Keratinocyte (primary cell): Measurements from ENCODE around the gene C20orf204. TPM values are rescaled to one million over a fixed set of nuclear protein-coding genes. Genes with fewer than 3 reads are reported as not detected.

Experiments
- DNase-seq: peaks from one replicate; pipeline ENCODE4 v3.0.0-alpha.2; 2011; ENCODE audit warnings: low read depth, missing footprints, low spot score
- FAIRE-seq: peaks from 2 replicates; lab custom pipeline; 2011; peaks lifted over from hg19 to GRCh38; lab: Jason Lieb, UNC
- H2AFZ ChIP-seq: 2 replicates; pipeline ENCODE4 v1.6.0; 2012; ENCODE audit warnings: low read length, control low read depth, inconsistent platforms; ENCODE audit not compliant: control insufficient read depth
- H3K27ac ChIP-seq: 2 replicates; pipeline ENCODE4 v1.5.1; 2011; ENCODE audit warnings: low read length; ENCODE audit not compliant: control insufficient read depth, insufficient read depth
- H3K27me3 ChIP-seq: 3 replicates; pipeline ENCODE4 v1.6.0; 2011; ENCODE audit warnings: low read length; ENCODE audit not compliant: control insufficient read depth, insufficient read depth; ENCODE audit errors: extremely low read depth
- H3K36me3 ChIP-seq, 2 experiments: 2 replicates in 1 of 2; 3 replicates in 1 of 2; pipeline ENCODE4 v1.5.1; 2011; ENCODE audit warnings: low read length in 2 of 2, mild to moderate bottlenecking in 1 of 2; ENCODE audit not compliant: control insufficient read depth in 2 of 2, insufficient read depth in 2 of 2; ENCODE audit errors: extremely low read depth in 1 of 2
- H3K4me1 ChIP-seq: 3 replicates; pipeline ENCODE4 v1.5.1; 2011; ENCODE audit warnings: low read length; ENCODE audit not compliant: control insufficient read depth, insufficient read depth; ENCODE audit errors: extremely low read depth
- H3K4me2 ChIP-seq: 3 replicates; pipeline ENCODE4 v1.6.0; 2011; ENCODE audit warnings: low read depth, low read length; ENCODE audit not compliant: control insufficient read depth, insufficient read depth; ENCODE audit errors: extremely low read depth
- H3K4me3 ChIP-seq, 3 experiments: fragments of 200-600 bp in 1 of 3; sonication (generic) in 1 of 3; 2 replicates in 2 of 3; 3 replicates in 1 of 3; pipeline ENCODE4 v1.5.1; 2011 to 2016; ENCODE audit warnings: low read length in 3 of 3, mild to moderate bottlenecking in 3 of 3, control low read depth in 2 of 3, inconsistent platforms in 1 of 3, low read depth in 1 of 3, mixed read lengths in 1 of 3, mixed run types in 1 of 3, moderate library complexity in 1 of 3; ENCODE audit not compliant: control insufficient read depth in 2 of 3, insufficient read depth in 2 of 3; ENCODE audit errors: extremely low read depth in 1 of 3
- H3K79me2 ChIP-seq: 2 replicates; pipeline ENCODE4 v1.6.0; 2012; ENCODE audit warnings: low read length; ENCODE audit not compliant: control insufficient read depth, insufficient read depth
- H3K9ac ChIP-seq: 3 replicates; pipeline ENCODE4 v1.6.0; 2011; ENCODE audit warnings: low read length; ENCODE audit not compliant: control insufficient read depth, insufficient read depth; ENCODE audit errors: extremely low read depth
- H3K9me1 ChIP-seq: 3 replicates; pipeline ENCODE4 v1.6.0; 2011; ENCODE audit warnings: low read length; ENCODE audit not compliant: control insufficient read depth, insufficient read depth; ENCODE audit errors: extremely low read depth
- H3K9me3 ChIP-seq: 2 replicates; pipeline ENCODE4 v1.5.1; 2012; ENCODE audit warnings: low read depth, low read length; ENCODE audit not compliant: control insufficient read depth
- H4K20me1 ChIP-seq: 3 replicates; pipeline ENCODE4 v1.6.0; 2011; ENCODE audit warnings: low read length; ENCODE audit not compliant: control insufficient read depth, insufficient read depth; ENCODE audit errors: extremely low read depth
- EZH2 ChIP-seq: IDR thresholded peaks from one replicate; pipeline ENCODE4 v1.6.1; 2012; ENCODE audit warnings: inconsistent platforms, mild to moderate bottlenecking, low read length, moderate library complexity
- dilution Hi-C: fragments of 300-500 bp; cut with MboI; formaldehyde crosslinking; loops from one replicate; pipeline ENCODE4 v1.7.0; 2020; ENCODE audit warnings: low sequenced_read_pairs; ENCODE audit not compliant: extremely low pct_ligation_motif_present
- polyA plus RNA-seq, 5 experiments: library from polyadenylated mRNA; depleted of rRNA in 3 of 5; stranded (reverse) in 3 of 5; stranded (forward) in 1 of 5; unstranded in 1 of 5; fragments of >200 nt; gene quantifications; 1 replicate in 1 of 5; 2 replicates in 3 of 5; 3 replicates in 1 of 5; pipeline versions ENCODE4 v1.2.1 to v1.2.3, GENCODE V29; 2011 to 2012; ENCODE audit warnings: missing spikeins in 2 of 5, low read depth in 1 of 5, low replicate concordance in 1 of 5
- TF ChIP-seq, protein P1 (sequence below), 3 experiments: IDR thresholded peaks in 1 of 3; conservative IDR thresholded peaks in 1 of 3; optimal IDR thresholded peaks in 1 of 3; 2 replicates in 2 of 3; 3 replicates in 1 of 3; pipeline versions ENCODE3 to v1.5.1; 2011; ENCODE audit warnings: low read length in 3 of 3, mild to moderate bottlenecking in 3 of 3, moderate library complexity in 2 of 3, control low read depth in 1 of 3, inconsistent platforms in 1 of 3; ENCODE audit not compliant: insufficient read depth in 2 of 3; ENCODE audit errors: extremely low read depth in 1 of 3

Gene C20orf204
- polyA plus RNA-seq, 1 donor (not counting 4 experiments of a cell fraction or from before 2014, with no cell fraction given): 0.08 TPM

DNA sequence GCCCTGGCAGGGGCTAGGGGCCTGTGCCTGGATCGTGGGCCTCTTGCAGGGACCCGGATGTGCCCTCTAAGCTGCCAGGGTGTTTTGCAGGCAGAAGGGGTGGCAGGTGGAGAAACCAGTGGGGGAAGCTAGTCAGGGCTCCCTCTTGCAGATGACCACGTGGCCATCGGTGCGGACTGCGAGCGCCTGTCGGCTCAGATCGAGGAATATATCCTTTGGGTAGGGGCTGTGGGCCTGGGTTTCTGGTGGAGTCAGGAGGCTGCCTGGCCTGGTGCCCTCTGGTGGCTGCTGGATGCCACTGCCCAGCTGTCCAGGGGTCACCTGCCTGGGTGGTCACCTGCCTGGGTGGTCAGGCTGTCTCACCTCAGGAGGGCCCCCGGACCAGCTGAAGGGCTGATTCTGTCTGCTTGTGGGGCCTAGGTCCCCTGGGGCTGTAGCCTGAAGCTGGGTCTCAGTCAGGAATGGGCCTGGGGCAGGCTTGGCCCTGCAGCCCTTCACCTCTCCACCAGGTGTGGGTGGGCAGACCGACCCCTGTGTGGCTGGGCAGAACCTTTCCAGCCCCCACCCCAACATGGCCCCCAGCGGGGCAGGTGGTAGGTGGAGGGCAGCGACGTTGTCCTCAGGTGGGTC, 33.7 kb downstream of the C20orf204 start:
- H3K4me3 ChIP-seq: no peak overlapping the region
- H3K27me3 ChIP-seq: no peaks in the 10 kb centered on the region
- DNase-seq (no peak), FAIRE-seq (no peak)
- H4K20me1 ChIP-seq: no peaks in the 10 kb centered on the region
- no peaks in the 10 kb centered on the region for H3K9me3 ChIP-seq
- TF ChIP-seq EZH2: no peak
- TF ChIP-seq, protein P1, sequence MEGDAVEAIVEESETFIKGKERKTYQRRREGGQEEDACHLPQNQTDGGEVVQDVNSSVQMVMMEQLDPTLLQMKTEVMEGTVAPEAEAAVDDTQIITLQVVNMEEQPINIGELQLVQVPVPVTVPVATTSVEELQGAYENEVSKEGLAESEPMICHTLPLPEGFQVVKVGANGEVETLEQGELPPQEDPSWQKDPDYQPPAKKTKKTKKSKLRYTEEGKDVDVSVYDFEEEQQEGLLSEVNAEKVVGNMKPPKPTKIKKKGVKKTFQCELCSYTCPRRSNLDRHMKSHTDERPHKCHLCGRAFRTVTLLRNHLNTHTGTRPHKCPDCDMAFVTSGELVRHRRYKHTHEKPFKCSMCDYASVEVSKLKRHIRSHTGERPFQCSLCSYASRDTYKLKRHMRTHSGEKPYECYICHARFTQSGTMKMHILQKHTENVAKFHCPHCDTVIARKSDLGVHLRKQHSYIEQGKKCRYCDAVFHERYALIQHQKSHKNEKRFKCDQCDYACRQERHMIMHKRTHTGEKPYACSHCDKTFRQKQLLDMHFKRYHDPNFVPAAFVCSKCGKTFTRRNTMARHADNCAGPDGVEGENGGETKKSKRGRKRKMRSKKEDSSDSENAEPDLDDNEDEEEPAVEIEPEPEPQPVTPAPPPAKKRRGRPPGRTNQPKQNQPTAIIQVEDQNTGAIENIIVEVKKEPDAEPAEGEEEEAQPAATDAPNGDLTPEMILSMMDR (optimal IDR thresholded peaks at IDR 0.05 in 1 of 3, IDR thresholded peaks at IDR 0.05 in 1 of 3, conservative IDR thresholded peaks at IDR 0.05 in 1 of 3; ENCODE audit: extremely low read depth in 1 of 3, insufficient read depth in 2 of 3, low read length in 3 of 3): peak; percentile 74 to 88 (median 81)
- no peak overlapping the region for H2AFZ ChIP-seq
- no peaks in the 10 kb centered on the region for H3K79me2 ChIP-seq
- no peak overlapping the region for H3K9ac ChIP-seq
- H3K4me2 ChIP-seq: no peak overlapping the region
- H3K4me1 ChIP-seq: peaks cover 20% of the 10 kb centered on the region
- no peak overlapping the region for H3K27ac ChIP-seq
- dilution Hi-C loops: no loop called here
- H3K36me3 ChIP-seq: peaks cover 0 to 9% of the 10 kb centered on the region in 2 experiments
- no peaks in the 10 kb centered on the region for H3K9me1 ChIP-seq

DNA sequence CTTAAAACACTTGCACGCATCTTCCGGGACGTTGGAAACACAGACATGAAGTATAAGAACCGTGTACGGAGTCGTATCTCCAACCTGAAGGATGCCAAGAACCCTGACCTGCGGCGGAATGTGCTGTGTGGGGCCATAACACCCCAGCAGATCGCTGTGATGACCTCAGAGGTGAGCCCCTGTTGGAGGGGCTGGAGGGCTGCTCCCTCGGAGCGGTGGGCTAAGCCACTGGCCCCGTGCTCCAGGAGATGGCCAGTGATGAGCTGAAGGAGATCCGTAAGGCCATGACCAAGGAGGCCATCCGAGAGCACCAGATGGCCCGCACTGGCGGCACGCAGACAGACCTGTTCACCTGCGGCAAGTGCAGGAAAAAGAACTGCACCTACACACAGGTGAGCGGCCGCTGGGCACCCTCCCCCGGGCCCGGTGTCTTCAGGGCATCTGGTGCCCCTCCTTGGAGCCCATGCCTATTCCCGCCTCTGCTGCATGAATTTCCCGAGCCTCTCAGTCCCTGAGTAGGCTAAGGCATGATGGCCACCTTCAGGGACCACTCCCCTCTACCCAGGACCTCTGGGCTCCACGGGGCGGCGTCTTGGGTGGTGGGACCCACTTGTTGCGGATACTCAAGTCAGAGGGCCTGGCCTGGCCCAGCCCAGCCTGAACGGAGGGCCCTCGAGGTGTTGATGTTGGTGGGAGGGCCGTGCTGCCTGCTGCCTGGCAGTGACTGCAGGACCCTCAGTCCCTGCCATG, 34.4 kb downstream of the C20orf204 start:
- Histone ChIP-seq H3K79me2 (no peaks in the 10 kb centered on the region), H3K9me3 (no peaks in the 10 kb centered on the region), H3K4me1 (peaks cover 13% of the 10 kb centered on the region), H4K20me1 (no peaks in the 10 kb centered on the region), H3K9me1 (no peaks in the 10 kb centered on the region), H3K9ac (no peak overlapping the region), H3K36me3 (peaks cover 0 to 9% of the 10 kb centered on the region in 2 experiments), H3K4me3 (no peak overlapping the region), H3K27me3 (no peaks in the 10 kb centered on the region), H3K27ac (no peak overlapping the region), H2AFZ (no peak overlapping the region), H3K4me2 (no peak overlapping the region)
- no peak for FAIRE-seq
- dilution Hi-C loops: no loop called here
- no peak for DNase-seq
- TF ChIP-seq, protein P1 (optimal IDR thresholded peaks at IDR 0.05 in 1 of 3, IDR thresholded peaks at IDR 0.05 in 1 of 3, conservative IDR thresholded peaks at IDR 0.05 in 1 of 3; ENCODE audit: extremely low read depth in 1 of 3, insufficient read depth in 2 of 3, low read length in 3 of 3): no peak
- no peak for TF ChIP-seq EZH2
